ENCODE data around the gene SIX6.

SIX6 gene

DNA sequence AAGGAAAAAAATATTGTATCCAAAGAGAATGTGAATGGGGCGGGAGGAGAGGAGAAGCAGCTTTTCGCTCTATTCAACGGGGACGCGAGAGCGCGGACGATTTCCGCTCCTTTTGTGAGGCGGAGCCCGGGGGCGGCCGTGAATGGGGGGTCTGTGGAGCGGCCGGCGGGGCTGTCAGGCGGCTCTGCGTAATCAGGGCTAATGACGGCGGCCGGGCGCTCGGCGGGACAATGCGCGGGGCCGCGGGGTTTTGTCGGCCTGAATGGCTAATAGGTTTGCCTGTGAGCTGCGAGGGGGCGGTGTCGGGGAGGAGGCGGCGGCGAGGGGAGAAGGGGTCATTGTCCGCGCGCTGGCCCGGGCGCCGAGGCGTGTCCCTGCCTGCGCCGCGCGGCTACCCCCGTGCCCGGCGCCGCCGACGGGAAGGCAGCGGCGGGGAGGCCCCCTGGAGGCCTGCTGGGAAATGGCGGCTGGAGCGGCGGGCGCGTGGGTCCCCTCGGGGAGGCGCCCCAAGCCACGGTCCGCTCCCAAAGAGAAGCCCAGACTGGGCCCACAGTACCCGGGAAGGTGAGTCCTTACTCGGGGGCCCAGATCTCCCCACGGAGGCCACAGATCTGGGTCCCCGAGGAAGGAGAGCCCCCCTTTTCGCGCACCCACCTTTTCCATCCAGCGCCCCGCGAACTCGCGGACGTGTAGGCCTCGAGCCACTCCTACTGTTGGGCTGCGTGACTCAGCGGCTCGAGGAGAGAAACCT lies 6.0 kb downstream of the SIX6 start:
- DNase-seq = peak; percentile 14

DNA sequence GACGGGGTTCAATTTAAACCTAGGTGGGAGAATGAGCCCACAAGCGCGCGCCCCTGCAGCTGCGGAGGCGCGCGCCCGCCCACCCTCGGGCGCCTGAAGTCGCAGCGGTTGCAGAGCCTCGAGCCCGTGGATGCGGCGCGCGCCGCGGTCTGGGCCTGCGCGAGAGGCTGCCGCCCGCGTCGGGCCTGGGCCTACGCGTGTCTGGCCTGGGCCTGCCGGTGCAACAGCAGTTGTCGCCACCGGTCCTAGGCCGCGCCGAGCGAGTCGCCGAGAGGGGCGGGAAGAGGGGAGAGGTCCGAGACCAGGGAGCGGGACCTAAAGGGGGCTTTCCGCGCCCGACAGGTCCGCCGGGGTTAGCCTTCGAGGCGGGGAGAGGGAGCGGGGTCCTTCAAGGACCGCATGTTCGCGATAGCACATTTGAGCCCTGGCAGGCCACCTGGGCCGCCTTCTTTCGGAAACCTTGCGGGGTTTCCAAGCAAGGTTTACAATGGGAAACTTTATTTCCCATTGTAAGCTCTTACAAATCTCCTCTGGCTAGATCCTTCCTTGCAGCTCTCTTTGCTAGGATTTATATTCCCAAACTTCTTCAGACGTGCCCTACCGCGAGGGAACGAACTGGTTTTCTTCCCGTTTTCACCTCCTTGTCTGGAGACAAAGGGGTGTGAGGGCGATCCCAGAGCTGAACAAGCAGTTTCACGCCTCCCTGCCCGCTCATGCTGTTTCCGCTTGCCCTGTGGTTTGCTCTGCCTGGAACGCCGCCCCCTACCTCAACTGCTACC lies 6.8 kb downstream of the SIX6 start:
- no peak for DNase-seq

DNA sequence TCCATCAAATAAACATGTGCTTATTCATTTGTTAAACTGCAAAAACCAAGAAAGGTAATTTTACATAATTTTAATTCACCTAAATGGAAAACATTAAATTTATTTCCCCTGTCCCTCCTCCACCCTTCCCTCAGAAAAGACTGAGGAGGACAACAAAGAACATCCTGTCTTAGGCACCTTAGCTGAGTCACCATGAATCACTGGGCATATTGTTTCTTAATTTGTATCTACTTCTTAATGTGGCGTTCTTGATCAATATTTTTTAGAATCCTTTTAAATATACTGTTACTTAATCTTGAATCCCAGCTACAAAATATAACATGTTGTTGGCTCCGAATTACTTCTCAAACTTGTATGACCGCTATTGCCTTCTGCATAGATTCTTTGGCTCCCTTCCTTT lies 23.5 kb downstream of the SIX6 start:
- no peak for DNase-seq

DNA sequence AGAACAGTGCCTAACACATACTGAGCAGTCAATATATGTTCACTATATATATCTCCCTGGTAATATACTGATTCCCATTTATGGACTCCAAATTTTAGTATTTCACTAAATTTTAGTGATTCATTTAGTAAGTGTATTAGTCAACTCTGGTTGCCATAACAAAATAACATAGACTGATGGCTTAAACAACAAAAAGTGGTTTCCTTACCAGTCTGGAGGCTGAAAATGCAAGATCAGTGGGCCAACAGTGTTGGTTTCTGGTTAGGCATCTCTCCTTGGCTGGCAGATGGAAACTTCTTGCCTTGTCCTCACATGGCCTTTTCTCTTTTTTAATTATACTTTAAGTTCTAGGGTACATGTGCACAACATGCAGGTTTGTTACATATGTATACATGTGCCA lies 28.7 kb downstream of the SIX6 start:
- DNase-seq = no peak

DNA sequence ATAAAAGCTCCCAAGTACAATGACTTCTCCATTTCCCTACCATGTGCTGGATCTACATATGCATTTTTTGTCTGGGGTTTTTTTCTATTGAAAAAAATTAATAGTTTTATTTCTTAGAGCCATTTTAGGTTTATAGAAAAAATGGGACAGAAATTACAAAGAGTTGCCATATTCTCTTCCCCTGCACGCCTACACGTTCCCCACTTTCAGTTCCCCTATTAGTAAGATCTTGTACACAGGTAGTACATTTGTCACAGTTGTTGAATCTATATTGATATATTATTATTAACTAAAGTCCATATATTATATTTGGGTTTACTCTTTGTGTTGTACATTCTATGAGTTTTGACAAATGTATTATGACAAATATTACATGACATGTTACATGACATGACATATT lies 35.7 kb downstream of the SIX6 start:
- no peak for DNase-seq

DNA sequence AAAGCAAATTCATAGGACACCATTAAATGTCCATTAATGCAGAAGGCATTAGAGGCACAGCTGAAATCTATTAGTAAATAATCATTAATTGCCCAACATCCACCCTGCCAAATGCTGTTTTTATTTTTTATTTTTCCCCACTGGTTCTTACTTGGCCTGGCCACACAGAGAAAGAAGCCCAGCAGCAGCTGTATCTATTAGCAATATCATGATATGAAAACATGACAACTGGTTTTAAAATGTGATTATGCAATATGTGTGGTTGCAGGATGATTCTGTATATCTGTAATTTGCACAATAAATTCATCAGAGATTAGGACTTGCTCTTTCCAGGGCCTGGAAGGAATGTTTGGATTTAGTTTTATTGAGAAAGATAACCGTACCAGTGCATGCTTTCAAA lies 44.9 kb downstream of the SIX6 start:
- DNase-seq = no peak

DNA sequence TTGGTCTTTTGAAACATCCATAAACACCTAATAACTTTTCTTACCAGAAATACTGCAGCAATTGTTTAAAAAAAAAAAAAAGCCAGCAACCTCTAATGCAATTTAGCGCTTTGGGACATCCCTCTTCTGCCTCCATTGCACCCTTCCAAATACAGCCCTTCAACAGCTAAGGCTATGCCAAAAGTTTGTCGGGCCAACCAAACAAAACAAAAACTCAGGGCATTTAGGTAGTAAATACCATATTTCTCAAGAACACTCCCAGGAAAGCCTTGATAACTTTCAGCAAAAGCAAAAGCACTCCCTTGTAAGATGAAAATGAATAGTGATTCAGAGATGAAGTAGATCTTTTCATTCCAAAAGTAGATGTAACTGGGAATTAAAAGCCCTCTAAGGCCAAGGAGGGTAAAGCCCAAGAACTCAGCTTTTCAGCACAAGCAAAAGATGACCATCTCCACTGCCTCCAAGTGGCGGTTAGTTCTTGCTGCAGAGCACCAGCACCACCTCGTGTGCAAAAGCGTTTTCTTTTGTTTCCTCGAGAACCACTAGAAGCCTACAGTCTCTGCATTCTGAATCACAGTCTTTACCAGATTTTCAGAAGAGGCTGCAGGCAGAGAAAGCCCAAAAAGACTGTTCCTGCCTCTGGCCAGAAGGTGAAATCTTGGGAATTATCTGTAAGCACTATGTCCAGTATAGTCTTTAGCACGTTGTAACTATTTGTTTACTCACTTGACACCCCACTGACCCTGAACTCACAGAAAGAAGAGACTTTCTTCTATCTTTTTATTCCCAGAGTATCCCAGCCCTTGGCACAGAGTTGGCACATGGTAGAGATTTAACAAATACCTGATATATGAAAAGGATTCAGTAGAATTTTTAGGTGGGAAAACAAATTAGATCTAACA lies 53.1 kb downstream of the SIX6 start:
- peak; percentile 36 for DNase-seq
